Gastroesophageal sphincter (tissue), 3 donors: ENCODE measurements around the gene SUB1.

Experiments used
- CTCF ChIP-seq, 4 experiments: fragments of 200-600 bp in 2 of 4; fragments of 450-650 bp in 2 of 4; sonication (generic) in 1 of 4; IDR thresholded peaks; one replicate each; pipeline ENCODE4 v1.5.1; 2017 to 2019; ENCODE audit warnings: antibody characterized with exemption in 4 of 4, mild to moderate bottlenecking in 2 of 4, moderate library complexity in 2 of 4
- POLR2A ChIP-seq, 2 donors: fragments of 450-650 bp; IDR thresholded peaks; one replicate each; pipeline ENCODE4 v1.6.1; 2017; ENCODE audit warnings: antibody characterized with exemption in 2 of 2, mild to moderate bottlenecking in 2 of 2, moderate library complexity in 1 of 2

GRCh38 chr5:32562843-32563242, 22.5 kb upstream of the SUB1 start:
- TF ChIP-seq CTCF (IDR thresholded peaks at IDR 0.05) (no peak), POLR2A (IDR thresholded peaks at IDR 0.05) (no peak)
